PC-3 (cell line): ENCODE data around the gene PRRT4. TPM values are rescaled to one million over a fixed set of nuclear protein-coding genes. Genes with fewer than 3 reads are reported as not detected.

ENCODE experiments used
- ATAC-seq: fragments of 200-7000 bp; cut with Tn5 transposase; 2 replicates; pipeline ENCODE4 v1.9.1; 2020; ENCODE audit warnings: mild to moderate bottlenecking, moderate library complexity
- BruUV-seq: library from RNA; stranded (reverse); fragments of 400-500 nt; replicated peaks from 2 replicates; lab custom pipeline; 2021; lab: Mats Ljungman, UMichigan
- CTCF ChIA-PET: fragments of 300-600 bp; sonication (Branson Sonifier 250); formaldehyde crosslinking; loops from one replicate; lab custom pipeline; 2022; ENCODE audit warnings: antibody characterized with exemption; lab: Charles Lee
- POLR2A ChIA-PET: fragments of 300-600 bp; sonication (Branson Sonifier 250); formaldehyde crosslinking; loops from one replicate; lab custom pipeline; 2022; ENCODE audit warnings: antibody characterized with exemption; ENCODE audit not compliant: unreplicated experiment; lab: Charles Lee
- DNase-seq: peaks from one replicate; pipeline ENCODE4 v3.0.0-alpha.2; 2015
- H2AFZ ChIP-seq: fragments of 300-600 bp; sonication (generic); 2 replicates; pipeline ENCODE4 v1.6.0; 2016; ENCODE audit warnings: antibody characterized with exemption, low read length
- H3F3A ChIP-seq: fragments of 300-600 bp; sonication (generic); one replicate; pipeline ENCODE4 v1.6.0; 2017; ENCODE audit warnings: antibody characterized with exemption, low read length, control low read depth, mild to moderate bottlenecking; ENCODE audit not compliant: unreplicated experiment
- H3K27ac ChIP-seq: fragments of 300-600 bp; sonication (generic); 2 replicates; pipeline ENCODE4 v1.5.1; 2016; ENCODE audit warnings: mild to moderate bottlenecking, low read length
- H3K27me3 ChIP-seq: fragments of 300-600 bp; sonication (generic); 2 replicates; pipeline ENCODE4 v1.6.1; 2016; ENCODE audit warnings: low read length, mixed read lengths
- H3K36me3 ChIP-seq: fragments of 300-600 bp; sonication (generic); 2 replicates; pipeline ENCODE4 v1.6.1; 2016; ENCODE audit warnings: low read depth, mixed run types, low read length, mixed read lengths
- H3K4me1 ChIP-seq: fragments of 300-600 bp; sonication (generic); 2 replicates; pipeline ENCODE4 v1.5.1; 2016; ENCODE audit warnings: low read length; ENCODE audit not compliant: insufficient read depth
- H3K4me2 ChIP-seq: fragments of 300-600 bp; sonication (generic); 2 replicates; pipeline ENCODE4 v1.6.0; 2016; ENCODE audit warnings: low read length
- H3K4me3 ChIP-seq: fragments of 300-600 bp; sonication (generic); 2 replicates; pipeline ENCODE4 v1.5.1; 2016; ENCODE audit warnings: mild to moderate bottlenecking, low read length, mixed read lengths
- H3K79me2 ChIP-seq: fragments of 300-600 bp; sonication (generic); 2 replicates; pipeline ENCODE4 v1.6.1; 2017; ENCODE audit warnings: low read length, mixed read lengths
- H3K9ac ChIP-seq: fragments of 300-600 bp; sonication (generic); 2 replicates; pipeline ENCODE4 v1.6.0; 2016; ENCODE audit warnings: mild to moderate bottlenecking, low read length
- H3K9me2 ChIP-seq: fragments of 300-600 bp; sonication (generic); replicated peaks from 2 replicates; pipeline ENCODE4 v1.6.1; 2016; ENCODE audit warnings: mixed run types, low read length, mixed read lengths
- H3K9me3 ChIP-seq: fragments of 300-600 bp; sonication (generic); 2 replicates; pipeline ENCODE4 v1.6.1; 2016; ENCODE audit warnings: low read length, mixed read lengths
- H4K20me1 ChIP-seq: fragments of 300-600 bp; sonication (generic); 2 replicates; pipeline ENCODE4 v1.6.1; 2016; ENCODE audit warnings: low read length, mixed read lengths
- CTCF ChIP-seq: fragments of 300-600 bp; sonication (generic); conservative IDR thresholded peaks from 2 replicates; pipeline ENCODE4 v1.5.1; 2017; ENCODE audit warnings: antibody characterized with exemption, low read depth, mild to moderate bottlenecking, low read length
- EZH2 ChIP-seq: fragments of 300-600 bp; sonication (generic); IDR thresholded peaks from one replicate; pipeline ENCODE4 v1.6.1; 2017; ENCODE audit warnings: antibody characterized with exemption, mild to moderate bottlenecking, low read length; ENCODE audit not compliant: unreplicated experiment
- EZH2phosphoT487 ChIP-seq: fragments of 300-600 bp; sonication (generic); IDR thresholded peaks from 2 replicates; pipeline ENCODE4 v1.6.1; 2018; ENCODE audit warnings: mild to moderate bottlenecking, antibody characterized with exemption, low read length, borderline replicate concordance
- intact Hi-C: fragments of 100-400 bp; cut with micrococcal nuclease; formaldehyde crosslinking; loops from 2 replicates; pipeline ENCODE4 v1.9.0; 2023
- total RNA-seq: library from RNA; depleted of rRNA; stranded (reverse); fragments of >200 nt; gene quantifications from 2 replicates; pipeline ENCODE4 v1.2.3, GENCODE V29; 2014

PRRT4 gene
- total RNA-seq, 1 experiment from 2014 or later, result 0.36 TPM

GRCh38 chr7:128407751-128408708 lies 46.5 kb upstream of the PRRT4 start:
- ATAC-seq (no peak), DNase-seq (no peak)
- H3K79me2 ChIP-seq, result peaks cover 34% of the 10 kb centered on the region
- H4K20me1 ChIP-seq, result peaks cover 10% of the 10 kb centered on the region; the same call in 1 of the 2 replicates
- TF ChIP-seq CTCF (no peak), EZH2phosphoT487 (no peak), EZH2 (no peak)
- CTCF ChIA-PET, result no interaction called here
- H3K4me2 ChIP-seq, result peak overlapping the region; percentile 96
- no peaks in the 10 kb centered on the region for H3K9me3 ChIP-seq
- H3K4me1 ChIP-seq, result peaks cover 20% of the 10 kb centered on the region
- peaks cover 1% of the 10 kb centered on the region; the same call in 1 of the 2 replicates for H3K36me3 ChIP-seq
- no TSS peak for BruUV-seq
- no peaks in the 10 kb centered on the region for H3K9me2 ChIP-seq
- H3F3A ChIP-seq, result no peaks in the 10 kb centered on the region
- H3K4me3 ChIP-seq, result no peak overlapping the region
- POLR2A ChIA-PET, result interaction anchor here (0.6 to 1.0 kb wide), 2 partner anchors 9 to 110 kb away, joined by 3 to 5 read pairs; no protein-coding TSS in a partner anchor
- H3K27ac ChIP-seq, result no peak overlapping the region
- intact Hi-C loops, result no loop called here
- H3K27me3 ChIP-seq, result no peaks in the 10 kb centered on the region
- H2AFZ ChIP-seq, result no peak overlapping the region
- H3K9ac ChIP-seq, result no peak overlapping the region

GRCh38 chr7:128407233-128407589 lies 45.7 kb upstream of the PRRT4 start:
- intact Hi-C loops, result no loop called here
- Histone ChIP-seq H3K36me3 (peaks cover 9% of the 10 kb centered on the region; the same call in 1 of the 2 replicates), H3K9me3 (no peaks in the 10 kb centered on the region), H3K4me2 (no peak overlapping the region), H3K27ac (no peak overlapping the region), H4K20me1 (peaks cover 10% of the 10 kb centered on the region; the same call in 1 of the 2 replicates), H3K79me2 (peaks cover 39% of the 10 kb centered on the region), H3F3A (no peaks in the 10 kb centered on the region), H3K9me2 (no peaks in the 10 kb centered on the region), H3K27me3 (no peaks in the 10 kb centered on the region), H2AFZ (no peak overlapping the region), H3K4me1 (peaks cover 20% of the 10 kb centered on the region), H3K9ac (no peak overlapping the region), H3K4me3 (no peak overlapping the region)
- DNase-seq, result no peak
- CTCF ChIA-PET, result no interaction called here
- no TSS peak for BruUV-seq
- POLR2A ChIA-PET, result interaction anchor here (1.0 kb wide), 1 partner anchor 10 kb away, joined by 3 read pairs; no protein-coding TSS in a partner anchor
- ATAC-seq, result no peak
- no peak for TF ChIP-seq EZH2phosphoT487
- TF ChIP-seq CTCF, result no peak
- no peak for TF ChIP-seq EZH2
